NCI-H748 (cell line): ENCODE results near the gene MISP.
A peak's percentile ranks its signal among the peaks of the same experiment; 100 is the strongest.
"Not testable (repeated sequence)": the region's sequence is repeated elsewhere in the genome, so short reads cannot be mapped to it uniquely, and the experiment has no call there.

Source experiments
- DNase-seq: peaks from one replicate; lab custom pipeline; 2025; ENCODE audit not compliant: unreplicated experiment; lab: John Stamatoyannopoulos, UW

MISP gene

GRCh38 chr19:745138-745537 lies 5.8 kb upstream of the MISP start:
- not testable (repeated sequence) for DNase-seq

- no peak for DNase-seq
Observed at GRCh38 chr19:746208-746819, 4.6 kb upstream of the MISP start.

DNA sequence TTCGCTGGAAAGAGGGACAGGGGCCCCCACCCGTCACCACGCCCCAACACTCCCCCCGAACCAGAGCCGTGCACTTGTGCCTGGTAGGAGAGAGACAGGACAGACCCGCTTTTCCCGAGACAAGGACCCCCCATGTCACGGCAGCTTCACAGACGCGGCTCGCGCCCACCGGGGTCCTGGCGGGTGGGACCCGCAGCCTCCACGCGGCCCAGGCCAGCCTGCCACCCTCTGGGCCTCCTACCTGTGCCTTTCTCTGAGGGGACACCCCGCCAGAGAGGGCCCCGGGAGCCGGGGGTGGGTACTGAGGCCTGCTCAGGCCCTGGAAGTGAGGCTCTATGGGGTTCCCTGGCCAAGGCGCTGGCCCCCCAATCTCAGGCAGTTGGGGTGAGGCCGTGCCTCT lies 4.0 kb upstream of the MISP start:
- no peak for DNase-seq

- DNase-seq, result no peak
Observed at GRCh38 chr19:747432-748273, 3.3 kb upstream of the MISP start.

GRCh38 chr19:748274-748598 lies 2.7 kb upstream of the MISP start:
- no peak for DNase-seq

- DNase-seq, result no peak
Observed at GRCh38 chr19:749811-750210, 1.1 kb upstream of the MISP start.

DNA sequence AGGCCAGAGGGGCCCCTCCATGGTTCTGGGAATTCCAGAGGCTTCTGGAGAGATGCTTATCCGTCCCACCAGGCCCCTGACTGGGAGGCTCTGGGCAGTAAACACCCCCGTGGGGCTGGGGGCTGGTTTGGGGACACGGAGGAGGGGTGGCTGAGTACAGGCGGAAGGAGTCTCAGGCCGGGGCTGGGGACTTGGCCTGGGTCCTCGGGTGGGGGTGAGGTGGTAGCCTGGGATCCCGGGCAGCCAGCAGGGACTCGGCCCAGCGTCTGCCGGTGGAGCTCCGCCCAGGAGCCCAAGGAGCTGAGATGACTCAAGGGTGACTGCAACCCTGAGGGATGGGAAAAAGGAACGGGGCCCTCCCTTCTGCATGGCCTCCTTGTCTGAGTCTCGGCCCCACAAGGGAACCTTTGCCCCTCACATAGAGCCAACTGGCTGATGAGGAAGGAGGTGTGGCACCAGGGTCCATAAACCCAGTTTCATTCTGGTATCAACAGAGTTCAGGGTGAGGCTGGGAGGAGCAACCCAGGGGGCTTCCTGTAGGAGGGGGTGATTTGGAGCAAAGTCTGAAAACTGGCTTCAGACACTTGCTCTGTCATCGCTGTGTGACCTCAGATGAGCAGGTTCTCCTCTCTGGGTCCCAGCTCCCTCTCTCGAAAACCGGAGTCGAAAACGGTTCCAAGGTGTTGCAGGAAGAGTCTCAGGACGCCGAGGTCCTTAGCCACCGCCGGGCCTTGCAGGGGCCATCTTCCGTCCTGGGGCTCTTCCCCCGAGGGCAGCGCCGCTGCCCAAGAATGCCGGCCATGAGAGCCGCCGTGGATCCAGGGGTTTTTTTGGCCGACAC lies 809 bp downstream of the MISP start:
- DNase-seq, result no peak

- peak; percentile 28 for DNase-seq
Observed at GRCh38 chr19:752652-753517, 2.0 kb downstream of the MISP start.

DNA sequence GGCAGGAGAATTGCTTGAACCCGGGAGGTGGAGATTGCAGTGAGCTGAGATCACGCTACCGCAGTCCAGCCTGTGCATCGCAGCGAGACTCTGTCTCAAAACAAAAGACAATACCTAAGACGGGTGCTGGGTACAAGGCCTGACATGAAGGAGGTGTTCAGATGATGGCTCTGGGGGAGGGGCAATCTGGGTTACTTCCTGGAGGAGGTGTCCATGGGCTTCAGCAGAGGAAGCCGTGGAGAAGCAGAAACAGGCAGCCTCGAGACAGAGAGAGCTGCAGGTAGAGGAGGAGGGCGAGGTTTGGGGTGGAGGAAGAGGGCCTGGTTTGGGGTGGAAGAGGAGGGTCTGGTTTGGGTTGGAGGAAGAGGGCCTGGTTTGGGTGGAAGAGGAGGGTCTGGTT lies 3.6 kb downstream of the MISP start:
- no peak for DNase-seq

- no peak for DNase-seq
Observed at GRCh38 chr19:755063-755462, 4.2 kb downstream of the MISP start.

GRCh38 chr19:756236-756635 lies 5.3 kb downstream of the MISP start:
- DNase-seq, result peak; percentile 13

- DNase-seq, result no peak
Observed at GRCh38 chr19:756821-757688, 6.1 kb downstream of the MISP start.

DNA sequence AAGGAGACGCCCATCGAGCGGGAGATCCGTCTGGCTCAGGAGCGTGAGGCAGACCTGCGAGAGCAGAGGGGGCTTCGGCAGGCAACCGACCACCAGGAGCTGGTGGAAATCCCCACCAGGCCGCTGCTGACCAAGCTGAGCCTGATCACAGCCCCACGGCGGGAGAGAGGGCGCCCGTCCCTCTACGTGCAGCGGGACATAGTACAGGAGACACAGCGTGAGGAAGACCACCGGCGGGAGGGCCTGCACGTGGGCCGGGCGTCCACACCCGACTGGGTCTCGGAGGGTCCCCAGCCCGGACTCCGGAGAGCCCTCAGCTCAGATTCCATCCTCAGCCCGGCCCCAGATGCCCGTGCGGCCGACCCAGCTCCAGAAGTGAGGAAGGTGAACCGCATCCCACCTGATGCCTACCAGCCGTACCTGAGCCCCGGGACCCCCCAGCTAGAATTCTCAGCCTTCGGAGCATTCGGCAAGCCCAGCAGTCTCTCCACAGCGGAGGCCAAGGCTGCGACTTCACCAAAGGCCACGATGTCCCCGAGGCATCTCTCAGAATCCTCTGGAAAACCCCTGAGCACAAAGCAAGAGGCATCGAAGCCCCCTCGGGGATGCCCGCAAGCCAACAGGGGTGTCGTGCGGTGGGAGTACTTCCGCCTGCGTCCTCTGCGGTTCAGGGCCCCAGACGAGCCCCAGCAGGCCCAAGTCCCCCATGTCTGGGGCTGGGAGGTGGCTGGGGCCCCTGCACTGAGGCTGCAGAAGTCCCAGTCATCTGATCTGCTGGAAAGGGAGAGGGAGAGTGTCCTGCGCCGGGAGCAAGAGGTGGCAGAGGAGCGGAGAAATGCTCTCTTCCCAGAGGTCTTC lies 7.1 kb downstream of the MISP start:
- DNase-seq, result no peak

DNA sequence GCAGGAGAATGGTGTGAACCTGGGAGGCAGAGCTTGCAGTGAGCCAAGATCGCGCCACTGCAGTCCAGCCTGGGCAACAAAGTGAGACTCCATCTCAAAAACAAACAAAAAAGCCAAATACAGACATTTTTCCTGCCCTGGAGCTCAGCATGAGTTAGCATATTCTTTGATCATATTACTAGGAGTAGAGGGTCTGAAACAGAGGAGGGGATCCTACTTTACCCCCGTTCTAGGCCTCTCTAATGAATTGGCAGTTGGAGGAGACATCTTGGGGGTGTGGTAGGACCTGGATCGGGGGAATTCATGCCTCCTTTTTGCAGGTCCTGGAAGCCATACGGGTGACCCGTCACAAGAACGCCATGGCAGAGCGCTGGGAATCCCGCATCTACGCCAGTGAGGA lies 12.3 kb downstream of the MISP start:
- DNase-seq, result no peak

DNA sequence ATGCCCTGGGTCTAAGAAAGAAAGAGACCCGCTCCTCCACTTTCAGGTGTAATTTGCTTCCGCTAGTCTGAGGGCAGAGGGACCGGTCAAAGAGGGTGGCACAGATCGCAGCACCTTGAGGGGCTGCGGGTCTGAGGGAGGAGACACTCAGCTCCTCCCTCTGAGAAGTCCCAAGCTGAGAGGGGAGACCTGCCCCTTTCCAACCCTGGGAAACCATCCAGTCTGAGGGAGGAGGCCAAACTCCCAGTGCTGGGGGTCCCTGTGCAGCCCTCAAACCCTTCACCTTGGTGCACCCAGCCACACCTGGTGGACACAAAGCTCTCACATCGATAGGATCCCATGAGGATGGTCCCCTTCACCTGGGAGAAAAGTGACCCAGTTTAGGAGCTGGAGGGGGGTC lies 13.0 kb downstream of the MISP start:
- DNase-seq, result no peak

DNA sequence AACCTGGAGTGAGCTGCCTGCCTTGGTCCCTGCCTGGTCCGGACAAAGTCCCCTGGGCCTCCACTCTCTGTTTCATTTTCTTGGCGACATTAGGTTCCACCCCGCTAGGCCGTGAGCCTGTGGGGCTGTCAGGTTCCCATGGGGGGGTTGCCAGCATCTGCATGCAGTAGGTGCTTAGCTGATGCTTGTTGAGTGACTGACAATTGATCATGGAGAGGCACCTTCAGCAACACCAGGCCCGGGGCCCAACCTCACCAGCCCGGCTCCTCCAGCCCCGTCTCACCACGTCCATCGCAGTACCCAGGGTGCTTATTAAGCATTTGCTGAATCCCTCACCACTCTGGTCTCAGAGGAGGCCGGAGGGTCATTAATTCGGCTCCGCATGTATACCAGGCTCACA lies 13.4 kb downstream of the MISP start:
- no peak for DNase-seq

DNA sequence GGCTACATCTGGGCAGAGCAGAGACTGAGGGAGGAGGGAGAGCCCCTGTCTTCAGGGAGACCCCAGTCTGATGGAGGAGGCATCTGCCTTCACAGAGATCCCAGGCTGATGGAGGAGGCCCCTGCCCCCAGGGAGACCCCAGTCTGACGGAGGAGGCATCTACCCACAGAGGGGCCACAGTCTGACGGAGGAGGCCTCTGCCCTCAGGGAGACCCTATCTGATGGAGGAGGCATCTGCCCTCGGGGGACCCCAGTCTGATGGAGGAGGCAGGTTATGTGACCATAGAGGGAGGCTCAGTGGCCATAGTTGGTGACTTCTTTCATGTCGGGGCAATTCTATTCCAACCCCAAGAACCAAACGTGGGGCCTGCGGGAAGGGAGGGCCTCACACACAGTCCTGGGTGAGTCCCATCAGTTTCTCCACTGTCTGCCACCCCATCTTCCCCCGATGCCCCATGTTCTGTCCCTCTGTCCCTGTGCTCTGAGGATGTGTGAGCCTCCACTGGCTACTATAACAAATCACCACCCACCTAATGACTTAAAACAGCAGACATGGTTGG lies 14.3 kb downstream of the MISP start:
- DNase-seq, result no peak

DNA sequence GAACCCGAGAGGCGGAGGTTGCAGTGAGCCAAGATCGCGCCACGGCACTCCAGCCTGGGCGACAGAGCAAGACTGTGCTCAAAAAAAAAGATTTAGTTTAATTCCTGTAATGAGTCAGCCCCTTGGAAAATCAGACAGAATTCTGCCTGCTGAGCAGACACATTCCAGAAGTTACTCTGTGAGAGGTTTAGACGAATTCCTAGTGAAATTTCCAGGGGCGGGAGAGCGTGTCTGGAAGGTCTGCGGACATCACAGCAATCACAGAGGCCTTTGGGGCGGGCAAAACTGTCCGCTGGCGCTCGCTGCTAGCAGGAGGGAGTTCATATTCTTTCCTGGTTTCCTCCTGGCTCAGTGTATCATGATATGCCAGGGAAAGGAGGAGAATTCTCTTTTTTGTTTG lies 17.5 kb downstream of the MISP start:
- DNase-seq, result no peak

DNA sequence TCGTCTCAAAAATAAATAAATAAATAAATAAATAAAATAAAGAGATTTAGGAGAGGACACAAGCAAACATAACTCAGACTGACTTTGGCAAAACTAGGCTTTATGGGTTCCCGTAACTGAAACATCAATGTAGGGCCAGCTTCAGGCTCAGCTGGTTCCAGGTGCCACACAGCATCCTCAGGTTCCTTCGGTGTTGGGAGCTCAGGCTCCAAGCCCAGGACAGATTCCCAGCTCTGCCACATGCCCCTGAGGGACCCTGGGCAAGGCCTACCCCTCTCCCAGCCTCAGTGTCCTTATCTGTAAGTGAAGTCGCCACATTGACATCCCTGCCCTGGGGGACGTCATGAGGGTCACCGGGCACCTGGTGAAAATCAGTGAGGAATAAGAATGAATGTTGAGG lies 18.7 kb downstream of the MISP start:
- DNase-seq, result no peak
